GM12878 (cell line): ENCODE measurements around the gene FOSL1. TPM values are rescaled to one million over a fixed set of nuclear protein-coding genes. Genes with fewer than 3 reads are reported as not detected.

ENCODE experiments used
- ATF7 ChIP-seq: fragments of 450-650 bp; IDR thresholded peaks from 2 replicates; pipeline ENCODE4 v1.6.1; 2016; ENCODE audit warnings: low read depth, mild to moderate bottlenecking
- BACH1 ChIP-seq: fragments of 450-650 bp; IDR thresholded peaks from 2 replicates; pipeline ENCODE4 v1.6.1; 2017; ENCODE audit warnings: mild to moderate bottlenecking, borderline replicate concordance
- BHLHE40 ChIP-seq, 2 experiments: fragments of 450-650 bp in 1 of 2; IDR thresholded peaks; 2 replicates each; pipeline ENCODE4 v1.6.1; 2011 to 2017; ENCODE audit warnings: low read depth in 2 of 2, borderline replicate concordance in 1 of 2, improper control_type of control experiment in 1 of 2, low read length in 1 of 2, mild to moderate bottlenecking in 1 of 2
- BMI1 ChIP-seq: fragments of 450-650 bp; IDR thresholded peaks from 2 replicates; pipeline ENCODE4 v1.6.1; 2016; ENCODE audit warnings: mild to moderate bottlenecking, moderate library complexity, borderline replicate concordance
- CBX5 ChIP-seq: sonication (generic); IDR thresholded peaks from 2 replicates; pipeline ENCODE4 v1.6.1; 2016; ENCODE audit warnings: low read depth, moderate library complexity, mild to moderate bottlenecking, inconsistent platforms
- CEBPB ChIP-seq, 2 experiments: fragments of 150-350 bp in 1 of 2; IDR thresholded peaks; 2 replicates each; pipeline ENCODE4 v1.6.1; 2012 to 2014; ENCODE audit warnings: low read depth in 2 of 2, low read length in 2 of 2, borderline replicate concordance in 1 of 2, inconsistent platforms in 1 of 2
- CREB1 ChIP-seq: IDR thresholded peaks from 2 replicates; pipeline ENCODE4 v1.6.1; 2012; ENCODE audit warnings: low read depth, mild to moderate bottlenecking, inconsistent platforms
- ETV6 ChIP-seq, 2 experiments: fragments of 450-650 bp in 1 of 2; IDR thresholded peaks in 1 of 2; conservative IDR thresholded peaks in 1 of 2; 2 replicates each; pipeline ENCODE4 v1.6.1; 2014; ENCODE audit warnings: antibody characterized with exemption in 1 of 2, borderline replicate concordance in 1 of 2, low read depth in 1 of 2, mild to moderate bottlenecking in 1 of 2, moderate library complexity in 1 of 2
- HDGF ChIP-seq: fragments of 450-650 bp; IDR thresholded peaks from 2 replicates; pipeline ENCODE4 v1.6.1; 2016; ENCODE audit warnings: antibody characterized with exemption
- MEF2B ChIP-seq: fragments of 450-650 bp; IDR thresholded peaks from 2 replicates; pipeline ENCODE4 v1.6.1; 2018; ENCODE audit warnings: mild to moderate bottlenecking, moderate library complexity; ENCODE audit not compliant: partially characterized antibody, poor library complexity, severe bottlenecking
- POLR2AphosphoS5 ChIP-seq: IDR thresholded peaks from 2 replicates; pipeline ENCODE4 v1.6.1; 2011; ENCODE audit warnings: mild to moderate bottlenecking, low read length, inconsistent platforms
- RAD51 ChIP-seq: fragments of 450-650 bp; IDR thresholded peaks from 2 replicates; pipeline ENCODE4 v1.6.1; 2016; ENCODE audit warnings: moderate library complexity, mild to moderate bottlenecking, inconsistent platforms
- SMAD1 ChIP-seq: fragments of 450-650 bp; IDR thresholded peaks from 2 replicates; pipeline ENCODE4 v1.6.1; 2018; ENCODE audit warnings: mild to moderate bottlenecking, low read depth; ENCODE audit not compliant: partially characterized antibody
- SMC3 ChIP-seq: IDR thresholded peaks from 2 replicates; pipeline ENCODE4 v1.6.1; 2011; ENCODE audit warnings: low read length, improper control_type of control experiment, borderline replicate concordance
- TARDBP ChIP-seq: IDR thresholded peaks from 2 replicates; pipeline ENCODE4 v1.6.1; 2016; ENCODE audit warnings: borderline replicate concordance
- TBL1XR1 ChIP-seq: IDR thresholded peaks from 2 replicates; pipeline ENCODE4 v1.6.1; 2012; ENCODE audit warnings: low read depth, low read length, improper control_type of control experiment
- ZBED1 ChIP-seq: IDR thresholded peaks from 2 replicates; pipeline ENCODE4 v1.6.1; 2016; ENCODE audit warnings: borderline replicate concordance
- ZSCAN29 ChIP-seq: fragments of 450-650 bp; IDR thresholded peaks from 2 replicates; pipeline ENCODE4 v1.6.1; 2017; ENCODE audit warnings: mild to moderate bottlenecking, moderate library complexity
- polyA plus RNA-seq, 11 experiments: library from polyadenylated mRNA; depleted of rRNA in 4 of 11; unstranded in 6 of 11; stranded (reverse) in 5 of 11; fragments of >200 nt; fragmentation: Nextera tagmentation in 4 of 11; fragmentation: Illumina TruSeq in 1 of 11; extraction: Ambion mirVana in 4 of 11; extraction: Trizol in 1 of 11; gene quantifications; 1 replicate in 1 of 11; 2 replicates in 10 of 11; pipeline versions ENCODE4 v1.2.1 to v1.2.3, GENCODE V29; 2011 to 2016; ENCODE audit warnings: inconsistent platforms in 2 of 11, missing spikeins in 2 of 11, low read depth in 1 of 11
- total RNA-seq, 4 experiments: library from RNA; depleted of rRNA in 3 of 4; stranded (reverse); fragments of >200 nt in 3 of 4; fragmentation: Illumina TruSeq in 1 of 4; extraction: Trizol in 1 of 4; gene quantifications; 2 replicates each; pipeline versions ENCODE4 v1.2.1 to v1.2.3, GENCODE V29; 2013 to 2021
- TF ChIP-seq, protein P1 (sequence below): fragments of 450-650 bp; IDR thresholded peaks from 2 replicates; pipeline ENCODE4 v1.6.1; 2016; ENCODE audit warnings: mild to moderate bottlenecking
- TF ChIP-seq, protein P2 (sequence below): IDR thresholded peaks from 2 replicates; pipeline ENCODE4 v1.6.1; 2011; ENCODE audit warnings: borderline replicate concordance, low read depth, mild to moderate bottlenecking, moderate library complexity, mixed read lengths, low read length; ENCODE audit not compliant: insufficient read depth; ENCODE audit errors: extremely low read length
- TF ChIP-seq, protein P3 (sequence below): fragments of 450-650 bp; IDR thresholded peaks from 2 replicates; pipeline ENCODE4 v1.6.1; 2017; ENCODE audit warnings: mild to moderate bottlenecking, moderate library complexity
- TF ChIP-seq, protein P4 (sequence below): IDR thresholded peaks from 2 replicates; pipeline ENCODE4 v1.6.1; 2011; ENCODE audit warnings: low read depth, low read length, improper control_type of control experiment, borderline replicate concordance

Gene FOSL1
- total and polyA plus RNA-seq, 10 of the 15 experiments (the other 5 are each of a cell fraction or from before 2014, with no cell fraction given), result 0.82 to 5.4 (median 2.1) TPM

DNA sequence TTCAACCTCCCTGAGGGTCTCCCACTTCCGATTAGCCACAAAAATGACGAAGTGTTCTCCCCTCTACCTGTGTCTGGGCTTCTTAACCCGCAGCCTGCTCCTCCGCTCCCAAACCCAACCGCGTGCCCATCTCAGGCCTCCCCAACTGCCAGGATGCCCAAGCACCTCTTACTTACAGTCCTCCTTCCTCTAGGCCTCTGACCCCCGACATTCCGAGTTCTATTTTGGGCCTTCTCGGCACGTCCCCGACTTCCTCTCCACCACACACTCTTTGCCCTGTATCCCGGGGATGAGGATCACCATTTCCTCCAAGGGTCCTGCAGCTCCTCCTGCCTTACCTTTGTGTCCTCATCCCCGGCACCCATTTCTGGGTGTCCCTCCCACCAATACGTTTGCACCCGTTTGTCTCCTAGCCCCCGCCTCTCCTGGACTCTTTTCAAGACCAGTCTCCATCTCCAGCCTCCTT, 40.3 kb downstream of the FOSL1 start (continued):
- TF ChIP-seq MEF2B, result peak; percentile 58
- no peak for TF ChIP-seq CBX5
- 0 out of 4 replicates have a peak, but pooled peaks of 1 of the 2 experiments have one; percentile 1 for TF ChIP-seq BHLHE40 (IDR thresholded peaks at IDR 0.05; ENCODE audit: borderline replicate concordance in 1 of 2, low read depth in 2 of 2, low read length in 1 of 2)
- peak; percentile 87 for TF ChIP-seq SMAD1
- peak; percentile 67 for TF ChIP-seq RAD51
- no peak for TF ChIP-seq ZSCAN29
- TF ChIP-seq HDGF, result peak; percentile 78; the same call in 1 of the 2 replicates
- TF ChIP-seq BMI1, result 0 out of 2 replicates have a peak, but pooled peaks have one; percentile 58
- peak; percentile 87 for TF ChIP-seq POLR2AphosphoS5
- peak; percentile 66 for TF ChIP-seq ATF7
- TF ChIP-seq, protein P1, sequence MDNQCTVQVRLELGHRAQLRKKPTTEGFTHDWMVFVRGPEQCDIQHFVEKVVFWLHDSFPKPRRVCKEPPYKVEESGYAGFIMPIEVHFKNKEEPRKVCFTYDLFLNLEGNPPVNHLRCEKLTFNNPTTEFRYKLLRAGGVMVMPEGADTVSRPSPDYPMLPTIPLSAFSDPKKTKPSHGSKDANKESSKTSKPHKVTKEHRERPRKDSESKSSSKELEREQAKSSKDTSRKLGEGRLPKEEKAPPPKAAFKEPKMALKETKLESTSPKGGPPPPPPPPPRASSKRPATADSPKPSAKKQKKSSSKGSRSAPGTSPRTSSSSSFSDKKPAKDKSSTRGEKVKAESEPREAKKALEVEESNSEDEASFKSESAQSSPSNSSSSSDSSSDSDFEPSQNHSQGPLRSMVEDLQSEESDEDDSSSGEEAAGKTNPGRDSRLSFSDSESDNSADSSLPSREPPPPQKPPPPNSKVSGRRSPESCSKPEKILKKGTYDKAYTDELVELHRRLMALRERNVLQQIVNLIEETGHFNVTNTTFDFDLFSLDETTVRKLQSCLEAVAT, result peak; percentile 90
- TF ChIP-seq CEBPB (IDR thresholded peaks at IDR 0.05; ENCODE audit: borderline replicate concordance in 1 of 2, low read depth in 2 of 2, low read length in 2 of 2), result no peak
- TF ChIP-seq, protein P2, sequence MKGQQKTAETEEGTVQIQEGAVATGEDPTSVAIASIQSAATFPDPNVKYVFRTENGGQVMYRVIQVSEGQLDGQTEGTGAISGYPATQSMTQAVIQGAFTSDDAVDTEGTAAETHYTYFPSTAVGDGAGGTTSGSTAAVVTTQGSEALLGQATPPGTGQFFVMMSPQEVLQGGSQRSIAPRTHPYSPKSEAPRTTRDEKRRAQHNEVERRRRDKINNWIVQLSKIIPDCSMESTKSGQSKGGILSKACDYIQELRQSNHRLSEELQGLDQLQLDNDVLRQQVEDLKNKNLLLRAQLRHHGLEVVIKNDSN, result no peak
- TF ChIP-seq TARDBP, result 0 out of 2 replicates have a peak, but pooled peaks have one; percentile 20
- TF ChIP-seq, protein P3, sequence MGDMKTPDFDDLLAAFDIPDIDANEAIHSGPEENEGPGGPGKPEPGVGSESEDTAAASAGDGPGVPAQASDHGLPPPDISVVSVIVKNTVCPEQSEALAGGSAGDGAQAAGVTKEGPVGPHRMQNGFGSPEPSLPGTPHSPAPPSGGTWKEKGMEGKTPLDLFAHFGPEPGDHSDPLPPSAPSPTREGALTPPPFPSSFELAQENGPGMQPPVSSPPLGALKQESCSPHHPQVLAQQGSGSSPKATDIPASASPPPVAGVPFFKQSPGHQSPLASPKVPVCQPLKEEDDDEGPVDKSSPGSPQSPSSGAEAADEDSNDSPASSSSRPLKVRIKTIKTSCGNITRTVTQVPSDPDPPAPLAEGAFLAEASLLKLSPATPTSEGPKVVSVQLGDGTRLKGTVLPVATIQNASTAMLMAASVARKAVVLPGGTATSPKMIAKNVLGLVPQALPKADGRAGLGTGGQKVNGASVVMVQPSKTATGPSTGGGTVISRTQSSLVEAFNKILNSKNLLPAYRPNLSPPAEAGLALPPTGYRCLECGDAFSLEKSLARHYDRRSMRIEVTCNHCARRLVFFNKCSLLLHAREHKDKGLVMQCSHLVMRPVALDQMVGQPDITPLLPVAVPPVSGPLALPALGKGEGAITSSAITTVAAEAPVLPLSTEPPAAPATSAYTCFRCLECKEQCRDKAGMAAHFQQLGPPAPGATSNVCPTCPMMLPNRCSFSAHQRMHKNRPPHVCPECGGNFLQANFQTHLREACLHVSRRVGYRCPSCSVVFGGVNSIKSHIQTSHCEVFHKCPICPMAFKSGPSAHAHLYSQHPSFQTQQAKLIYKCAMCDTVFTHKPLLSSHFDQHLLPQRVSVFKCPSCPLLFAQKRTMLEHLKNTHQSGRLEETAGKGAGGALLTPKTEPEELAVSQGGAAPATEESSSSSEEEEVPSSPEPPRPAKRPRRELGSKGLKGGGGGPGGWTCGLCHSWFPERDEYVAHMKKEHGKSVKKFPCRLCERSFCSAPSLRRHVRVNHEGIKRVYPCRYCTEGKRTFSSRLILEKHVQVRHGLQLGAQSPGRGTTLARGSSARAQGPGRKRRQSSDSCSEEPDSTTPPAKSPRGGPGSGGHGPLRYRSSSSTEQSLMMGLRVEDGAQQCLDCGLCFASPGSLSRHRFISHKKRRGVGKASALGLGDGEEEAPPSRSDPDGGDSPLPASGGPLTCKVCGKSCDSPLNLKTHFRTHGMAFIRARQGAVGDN, result peak; percentile 47
- TF ChIP-seq SMC3, result 0 out of 2 replicates have a peak, but pooled peaks have one; percentile 5
- 0 out of 2 replicates have a peak, but pooled peaks have one; percentile 29 for TF ChIP-seq ZBED1
- TF ChIP-seq, protein P4, sequence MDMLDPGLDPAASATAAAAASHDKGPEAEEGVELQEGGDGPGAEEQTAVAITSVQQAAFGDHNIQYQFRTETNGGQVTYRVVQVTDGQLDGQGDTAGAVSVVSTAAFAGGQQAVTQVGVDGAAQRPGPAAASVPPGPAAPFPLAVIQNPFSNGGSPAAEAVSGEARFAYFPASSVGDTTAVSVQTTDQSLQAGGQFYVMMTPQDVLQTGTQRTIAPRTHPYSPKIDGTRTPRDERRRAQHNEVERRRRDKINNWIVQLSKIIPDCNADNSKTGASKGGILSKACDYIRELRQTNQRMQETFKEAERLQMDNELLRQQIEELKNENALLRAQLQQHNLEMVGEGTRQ, result no peak
- no peak for TF ChIP-seq BACH1
- no peak for TF ChIP-seq TBL1XR1
- TF ChIP-seq CREB1, result no peak
- TF ChIP-seq ETV6 (conservative IDR thresholded peaks at IDR 0.05 in 1 of 2, IDR thresholded peaks at IDR 0.05 in 1 of 2; ENCODE audit: borderline replicate concordance in 1 of 2, low read depth in 1 of 2), result 0 out of 4 replicates have a peak, but pooled peaks of 1 of the 2 experiments have one; percentile 13
